ENCODE results near the gene PHLPP1. TPM values are rescaled to one million over a fixed set of nuclear protein-coding genes. Genes with fewer than 3 reads are reported as not detected.

PHLPP1 gene
- total RNA-seq, 1 donor from 2014 or later = 18.6 TPM

Other genes starting within 250 kb of the PHLPP1 start
- gene ZCCHC2, start 192.5 kb upstream of the PHLPP1 start, total RNA-seq = 23.9 TPM

Data from left lobe of liver (tissue), 1 donor.